ENCODE data around the gene SUSD6.

DNA sequence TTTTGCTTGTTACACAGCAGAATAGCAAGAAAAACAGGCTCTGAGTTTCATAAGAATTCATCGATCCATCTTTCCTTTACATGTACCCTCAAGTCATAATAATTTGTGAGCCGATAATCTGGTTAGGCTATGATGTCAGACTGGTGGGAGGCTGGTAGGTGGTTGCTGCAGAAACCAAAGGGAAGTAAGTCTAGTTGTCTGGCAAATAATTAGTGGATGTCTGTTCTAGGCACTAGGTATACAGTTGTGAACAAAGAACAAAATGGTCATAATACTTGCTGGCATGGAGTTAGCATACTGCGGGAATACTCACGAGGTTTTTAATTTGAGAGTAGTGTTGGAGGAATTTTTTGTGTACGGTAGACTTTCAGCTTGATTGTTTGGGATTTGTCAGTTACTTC, 8.8 kb downstream of the SUSD6 start:
- no peak for TF ChIP-seq EZH2 (IDR thresholded peaks at IDR 0.05; ENCODE audit: borderline replicate concordance, insufficient read depth, low read depth, low read length, poor library complexity, severe bottlenecking)
- TF ChIP-seq, protein P1, sequence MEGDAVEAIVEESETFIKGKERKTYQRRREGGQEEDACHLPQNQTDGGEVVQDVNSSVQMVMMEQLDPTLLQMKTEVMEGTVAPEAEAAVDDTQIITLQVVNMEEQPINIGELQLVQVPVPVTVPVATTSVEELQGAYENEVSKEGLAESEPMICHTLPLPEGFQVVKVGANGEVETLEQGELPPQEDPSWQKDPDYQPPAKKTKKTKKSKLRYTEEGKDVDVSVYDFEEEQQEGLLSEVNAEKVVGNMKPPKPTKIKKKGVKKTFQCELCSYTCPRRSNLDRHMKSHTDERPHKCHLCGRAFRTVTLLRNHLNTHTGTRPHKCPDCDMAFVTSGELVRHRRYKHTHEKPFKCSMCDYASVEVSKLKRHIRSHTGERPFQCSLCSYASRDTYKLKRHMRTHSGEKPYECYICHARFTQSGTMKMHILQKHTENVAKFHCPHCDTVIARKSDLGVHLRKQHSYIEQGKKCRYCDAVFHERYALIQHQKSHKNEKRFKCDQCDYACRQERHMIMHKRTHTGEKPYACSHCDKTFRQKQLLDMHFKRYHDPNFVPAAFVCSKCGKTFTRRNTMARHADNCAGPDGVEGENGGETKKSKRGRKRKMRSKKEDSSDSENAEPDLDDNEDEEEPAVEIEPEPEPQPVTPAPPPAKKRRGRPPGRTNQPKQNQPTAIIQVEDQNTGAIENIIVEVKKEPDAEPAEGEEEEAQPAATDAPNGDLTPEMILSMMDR (IDR thresholded peaks at IDR 0.05): no peak

Measured in B cell (primary cell).